GM18867 (cell line): ENCODE results near the gene SLC12A1.

ENCODE experiments used
- ATAC-seq: cut with Tn5 transposase; IDR thresholded peaks from one replicate; pipeline ENCODE4 v1.9.1; 2021; ENCODE audit warnings: mild to moderate bottlenecking, moderate library complexity; ENCODE audit not compliant: unreplicated experiment

SLC12A1 gene

GRCh38 chr15:48345516-48345915 is 139.4 kb downstream of the SLC12A1 start:
- no peak for ATAC-seq

GRCh38 chr15:48352474-48353072 is 146.5 kb downstream of the SLC12A1 start:
- ATAC-seq = peak; percentile 81
